ENCODE results near the gene RBM14. TPM values are rescaled to one million over a fixed set of nuclear protein-coding genes. Genes with fewer than 3 reads are reported as not detected.

The RBM14 gene
- total and polyA plus RNA-seq, 10 of the 15 experiments (the other 5 are each of a cell fraction or from before 2014, with no cell fraction given) = 5.4 to 140 (median 44.5) TPM

DNA sequence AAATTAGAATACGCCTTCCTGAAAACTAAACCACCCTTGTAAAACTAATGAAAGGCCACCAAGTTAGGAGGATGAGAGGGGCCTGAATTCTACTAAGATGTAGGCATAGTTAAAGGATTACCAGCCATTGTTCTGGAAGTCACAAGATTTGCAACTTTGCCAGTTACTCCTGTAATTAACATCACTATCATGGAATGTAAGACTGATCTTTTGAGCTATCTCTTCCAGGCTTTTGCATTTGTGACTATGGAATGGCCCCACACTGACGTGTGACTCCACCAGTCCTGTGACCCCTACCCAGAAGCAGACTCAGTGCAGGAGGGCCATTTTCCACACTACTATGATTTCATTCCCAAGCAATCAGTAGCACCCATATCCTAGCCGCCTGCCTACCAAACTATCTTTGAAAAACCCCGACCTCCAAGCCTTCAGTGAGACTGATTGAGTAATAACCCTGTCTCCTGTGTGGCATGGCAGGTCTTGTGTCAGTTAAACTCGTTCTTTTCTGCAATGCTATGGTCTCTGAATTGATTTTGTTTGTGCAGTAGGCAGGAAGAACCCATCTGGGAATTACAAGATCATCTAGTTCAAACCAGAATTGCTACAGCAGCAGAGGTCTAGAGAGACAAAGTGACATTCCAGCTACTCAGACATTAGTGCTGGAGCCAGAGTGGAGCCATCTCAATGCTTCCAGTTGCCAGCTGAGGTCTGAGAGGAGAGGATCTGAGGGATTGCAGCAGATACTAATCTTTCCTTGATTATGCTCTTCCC lies 46.2 kb upstream of the RBM14 start:
- Histone ChIP-seq H3K4me2 (ENCODE audit: control insufficient read depth, insufficient read depth) (no peak overlapping the region), H3K4me1 (ENCODE audit: control insufficient read depth, insufficient read depth, low read length) (no peaks in the 10 kb centered on the region), H3K27me3 (replicated peaks in 1 of 2; ENCODE audit: control insufficient read depth in 2 of 2, insufficient read depth in 2 of 2, low read length in 1 of 2) (peaks cover 0 to 6% of the 10 kb centered on the region in 2 experiments; a peak in 3 of 4 replicates), H3K79me2 (ENCODE audit: control insufficient read depth, insufficient read depth, low read length) (no peaks in the 10 kb centered on the region), H3K27ac (ENCODE audit: control insufficient read depth, insufficient read depth) (no peak overlapping the region), H3K9me3 (replicated peaks; ENCODE audit: control insufficient read depth, insufficient read depth, low read length) (no peaks in the 10 kb centered on the region), H2AFZ (ENCODE audit: control insufficient read depth, low read depth, low read length) (no peak overlapping the region), H3K9ac (ENCODE audit: control insufficient read depth, insufficient read depth, low read length) (no peak overlapping the region), H4K20me1 (ENCODE audit: control insufficient read depth, insufficient read depth) (no peaks in the 10 kb centered on the region), H3K4me3 (no peak overlapping the region), H3K36me3 (ENCODE audit: control insufficient read depth in 2 of 2, insufficient read depth in 2 of 2, low read length in 1 of 2) (no peaks in the 10 kb centered on the region)
- POLR2A ChIA-PET = interaction anchor here (0.6 kb wide), 1 partner anchor 174 kb away, joined by 3 read pairs; no protein-coding TSS in a partner anchor
- FAIRE-seq (no peak), DNase-seq (ENCODE audit: low read depth, low spot score) (no peak), ATAC-seq (no peak)
- in situ Hi-C loops (cut with MboI) = no loop called here
- intact Hi-C loops (cut with micrococcal nuclease; ENCODE audit: unreplicated experiment) = loop anchor here (10.0 kb wide), 1 partner anchor 265 kb away; no protein-coding TSS in a partner anchor
- TF ChIP-seq SP1 (IDR thresholded peaks at IDR 0.05; ENCODE audit: low read depth, low read length) = no peak
- TF ChIP-seq BCL3 (IDR thresholded peaks at IDR 0.05; ENCODE audit: borderline replicate concordance, insufficient read depth, low read depth, low read length, poor library complexity, severe bottlenecking) = no peak
- no peak for TF ChIP-seq KDM1A (IDR thresholded peaks at IDR 0.05; ENCODE audit: borderline replicate concordance)
- no peak for TF ChIP-seq ZBTB40 (IDR thresholded peaks at IDR 0.05; ENCODE audit: borderline replicate concordance)
- TF ChIP-seq RUNX3 (IDR thresholded peaks at IDR 0.05; ENCODE audit: low read length) = no peak
- no peak for TF ChIP-seq SIN3A (IDR thresholded peaks at IDR 0.05; ENCODE audit: low read depth, low read length)
- CTCF ChIA-PET = interaction anchor here (1.5 to 2.5 kb wide), 2 partner anchors 9 to 107 kb away, joined by 3 to 10 read pairs; partner anchors contain the start of gene RBM4B
- no TSS peak for BruUV-seq (replicated peaks)
- WGBS (ENCODE audit: insufficient coverage, insufficient replicate concordance, low lambda C conversion rate, missing lambda C conversion rate) = 29% methylated on average over 5 of the region's 5 CpGs
- SMC1A ChIA-PET (ENCODE audit: uncharacterized antibody, unreplicated experiment) = interaction anchor here (1.6 kb wide), 1 partner anchor 108 kb away, joined by 5 read pairs; the partner anchor contains the start of gene RBM4B
- RAD21 ChIA-PET (ENCODE audit: unreplicated experiment) = no interaction called here
